ENCODE data around the gene DMD.
"Not testable (repeated sequence)": the region's sequence is repeated elsewhere in the genome, so short reads cannot be mapped to it uniquely, and the experiment has no call there.

DNA sequence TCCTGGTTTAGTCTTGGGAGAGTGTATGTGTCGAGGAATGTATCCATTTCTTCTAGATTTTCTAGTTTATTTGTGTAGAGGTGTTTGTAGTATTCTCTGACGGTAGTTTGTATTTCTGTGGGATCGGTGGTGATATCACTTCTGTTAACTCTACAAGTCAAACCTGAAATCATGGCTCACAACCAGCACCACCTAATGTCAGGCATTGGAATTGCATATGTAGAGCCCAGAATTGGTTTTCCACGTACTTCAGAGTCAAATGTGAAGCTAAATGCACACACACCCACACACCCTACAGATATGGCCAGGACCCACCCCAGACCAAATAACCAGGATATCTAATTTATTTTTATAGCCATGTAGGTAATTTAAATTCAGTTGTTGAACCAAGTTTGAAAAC, 964.7 kb downstream of the DMD start:
- not testable (repeated sequence) for TF ChIP-seq RFXANK (CRISPR knock-in tag; IDR thresholded peaks at IDR 0.05); ZBTB8A (CRISPR knock-in tag; IDR thresholded peaks at IDR 0.05; ENCODE audit: borderline replicate concordance, low read depth); ZSCAN20 (CRISPR knock-in tag; IDR thresholded peaks at IDR 0.05; ENCODE audit: borderline replicate concordance); U2AF1 (optimal IDR thresholded peaks at IDR 0.05; ENCODE audit: low read depth, low read length); ZNF274 (CRISPR knock-in tag; IDR thresholded peaks at IDR 0.05); ZNF253 (CRISPR knock-in tag; IDR thresholded peaks at IDR 0.05; ENCODE audit: borderline replicate concordance); ZNF260 (CRISPR knock-in tag; IDR thresholded peaks at IDR 0.05; ENCODE audit: borderline replicate concordance, low read depth); ZSCAN29 (CRISPR knock-in tag; conservative IDR thresholded peaks at IDR 0.05)
- TF ChIP-seq, protein P1, sequence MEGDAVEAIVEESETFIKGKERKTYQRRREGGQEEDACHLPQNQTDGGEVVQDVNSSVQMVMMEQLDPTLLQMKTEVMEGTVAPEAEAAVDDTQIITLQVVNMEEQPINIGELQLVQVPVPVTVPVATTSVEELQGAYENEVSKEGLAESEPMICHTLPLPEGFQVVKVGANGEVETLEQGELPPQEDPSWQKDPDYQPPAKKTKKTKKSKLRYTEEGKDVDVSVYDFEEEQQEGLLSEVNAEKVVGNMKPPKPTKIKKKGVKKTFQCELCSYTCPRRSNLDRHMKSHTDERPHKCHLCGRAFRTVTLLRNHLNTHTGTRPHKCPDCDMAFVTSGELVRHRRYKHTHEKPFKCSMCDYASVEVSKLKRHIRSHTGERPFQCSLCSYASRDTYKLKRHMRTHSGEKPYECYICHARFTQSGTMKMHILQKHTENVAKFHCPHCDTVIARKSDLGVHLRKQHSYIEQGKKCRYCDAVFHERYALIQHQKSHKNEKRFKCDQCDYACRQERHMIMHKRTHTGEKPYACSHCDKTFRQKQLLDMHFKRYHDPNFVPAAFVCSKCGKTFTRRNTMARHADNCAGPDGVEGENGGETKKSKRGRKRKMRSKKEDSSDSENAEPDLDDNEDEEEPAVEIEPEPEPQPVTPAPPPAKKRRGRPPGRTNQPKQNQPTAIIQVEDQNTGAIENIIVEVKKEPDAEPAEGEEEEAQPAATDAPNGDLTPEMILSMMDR (CRISPR knock-in tag; IDR thresholded peaks at IDR 0.05), result peak; percentile 57
- TF ChIP-seq, protein P2, sequence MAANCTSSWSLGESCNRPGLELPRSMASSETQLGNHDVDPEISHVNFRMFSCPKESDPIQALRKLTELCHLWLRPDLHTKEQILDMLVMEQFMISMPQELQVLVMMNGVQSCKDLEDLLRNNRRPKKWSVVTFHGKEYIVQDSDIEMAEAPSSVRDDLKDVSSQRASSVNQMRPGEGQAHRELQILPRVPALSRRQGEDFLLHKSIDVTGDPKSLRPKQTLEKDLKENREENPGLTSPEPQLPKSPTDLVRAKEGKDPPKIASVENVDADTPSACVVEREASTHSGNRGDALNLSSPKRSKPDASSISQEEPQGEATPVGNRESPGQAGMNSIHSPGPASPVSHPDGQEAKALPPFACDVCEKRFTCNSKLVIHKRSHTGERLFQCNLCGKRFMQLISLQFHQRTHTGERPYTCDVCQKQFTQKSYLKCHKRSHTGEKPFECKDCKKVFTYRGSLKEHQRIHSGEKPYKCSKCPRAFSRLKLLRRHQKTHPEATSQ (CRISPR knock-in tag; IDR thresholded peaks at IDR 0.05; ENCODE audit: borderline replicate concordance), result not testable (repeated sequence)
- TF ChIP-seq, protein P3, sequence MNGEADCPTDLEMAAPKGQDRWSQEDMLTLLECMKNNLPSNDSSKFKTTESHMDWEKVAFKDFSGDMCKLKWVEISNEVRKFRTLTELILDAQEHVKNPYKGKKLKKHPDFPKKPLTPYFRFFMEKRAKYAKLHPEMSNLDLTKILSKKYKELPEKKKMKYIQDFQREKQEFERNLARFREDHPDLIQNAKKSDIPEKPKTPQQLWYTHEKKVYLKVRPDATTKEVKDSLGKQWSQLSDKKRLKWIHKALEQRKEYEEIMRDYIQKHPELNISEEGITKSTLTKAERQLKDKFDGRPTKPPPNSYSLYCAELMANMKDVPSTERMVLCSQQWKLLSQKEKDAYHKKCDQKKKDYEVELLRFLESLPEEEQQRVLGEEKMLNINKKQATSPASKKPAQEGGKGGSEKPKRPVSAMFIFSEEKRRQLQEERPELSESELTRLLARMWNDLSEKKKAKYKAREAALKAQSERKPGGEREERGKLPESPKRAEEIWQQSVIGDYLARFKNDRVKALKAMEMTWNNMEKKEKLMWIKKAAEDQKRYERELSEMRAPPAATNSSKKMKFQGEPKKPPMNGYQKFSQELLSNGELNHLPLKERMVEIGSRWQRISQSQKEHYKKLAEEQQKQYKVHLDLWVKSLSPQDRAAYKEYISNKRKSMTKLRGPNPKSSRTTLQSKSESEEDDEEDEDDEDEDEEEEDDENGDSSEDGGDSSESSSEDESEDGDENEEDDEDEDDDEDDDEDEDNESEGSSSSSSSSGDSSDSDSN (CRISPR knock-in tag; IDR thresholded peaks at IDR 0.05), result not testable (repeated sequence)

Data from HepG2 (cell line).